ENCODE results near the gene RXRA.

Gene RXRA

DNA sequence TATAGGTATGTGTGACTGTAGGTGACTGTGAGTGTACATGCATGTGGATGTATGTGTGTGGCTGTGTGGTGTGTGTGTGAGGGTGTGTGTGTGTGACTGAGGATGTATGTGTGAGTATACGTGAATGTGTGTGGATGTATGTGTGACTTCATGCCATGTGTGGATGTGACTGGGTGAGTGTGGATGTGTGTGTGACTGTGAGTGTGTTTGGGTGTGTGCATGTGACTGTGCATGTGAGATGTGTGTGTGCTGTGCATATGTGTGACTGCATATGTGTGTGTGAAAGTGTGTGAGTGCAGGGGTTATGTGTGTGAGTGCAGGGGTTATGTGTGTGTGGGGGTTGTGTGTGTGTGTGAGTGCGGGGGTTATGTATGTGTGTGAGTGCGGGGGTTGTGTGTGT lies 42.3 kb downstream of the RXRA start:
- DNase-seq (ENCODE audit: low read depth): no peak

DNA sequence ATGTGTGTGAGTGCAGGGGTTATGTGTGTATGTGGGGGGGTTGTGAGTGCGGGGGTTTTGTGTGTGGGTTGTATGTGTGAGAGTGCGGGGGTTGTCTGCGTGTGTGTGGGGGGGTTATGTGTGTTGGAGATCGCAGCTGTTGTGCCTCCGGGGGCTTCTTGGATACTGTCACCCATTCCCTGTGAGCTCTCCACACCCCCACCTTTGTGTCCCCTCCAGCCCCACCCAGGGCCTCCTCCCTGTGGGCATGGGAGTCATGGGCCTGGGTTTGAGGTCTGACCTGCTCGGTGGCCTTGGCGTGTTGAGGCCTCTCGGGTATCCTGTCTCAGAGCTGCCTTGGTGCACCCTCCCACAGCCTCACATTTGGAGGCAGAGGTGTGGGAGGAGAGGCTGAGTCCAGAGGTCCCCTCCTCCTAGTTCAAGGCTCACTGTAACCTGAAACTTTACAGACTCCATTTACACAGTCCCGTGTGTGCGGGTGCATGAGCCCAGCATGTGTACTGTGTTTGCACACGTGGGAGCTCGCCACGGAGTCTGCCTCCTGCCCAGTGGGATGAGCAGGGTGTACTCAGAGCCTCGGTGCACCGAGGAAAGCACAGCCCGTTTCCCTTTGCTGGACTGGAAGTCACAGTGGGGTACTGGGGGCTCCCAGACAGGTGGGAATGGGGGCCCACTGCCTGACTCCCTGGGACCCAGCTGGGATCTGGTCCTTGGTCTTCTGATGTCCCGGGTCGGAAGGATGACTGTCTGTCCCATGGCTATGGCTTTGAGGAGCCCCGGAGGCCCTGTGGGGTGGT lies 43.4 kb downstream of the RXRA start:
- DNase-seq (ENCODE audit: low read depth): no peak

DNA sequence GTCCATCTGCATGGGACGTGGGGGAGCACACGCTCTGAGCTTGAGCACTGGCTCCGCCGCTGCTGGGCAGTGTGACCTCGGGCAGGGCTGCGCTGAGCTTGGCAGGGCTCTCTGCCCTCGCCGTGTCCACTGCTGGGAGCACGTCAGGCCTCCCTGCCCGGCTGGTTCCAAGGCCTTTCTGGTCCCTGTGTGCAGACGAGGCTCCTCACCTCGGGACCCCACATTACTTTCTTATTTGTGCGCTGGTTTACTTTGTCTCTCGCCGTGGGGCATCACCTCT lies 43.9 kb downstream of the RXRA start:
- no peak for DNase-seq (ENCODE audit: low read depth)

DNA sequence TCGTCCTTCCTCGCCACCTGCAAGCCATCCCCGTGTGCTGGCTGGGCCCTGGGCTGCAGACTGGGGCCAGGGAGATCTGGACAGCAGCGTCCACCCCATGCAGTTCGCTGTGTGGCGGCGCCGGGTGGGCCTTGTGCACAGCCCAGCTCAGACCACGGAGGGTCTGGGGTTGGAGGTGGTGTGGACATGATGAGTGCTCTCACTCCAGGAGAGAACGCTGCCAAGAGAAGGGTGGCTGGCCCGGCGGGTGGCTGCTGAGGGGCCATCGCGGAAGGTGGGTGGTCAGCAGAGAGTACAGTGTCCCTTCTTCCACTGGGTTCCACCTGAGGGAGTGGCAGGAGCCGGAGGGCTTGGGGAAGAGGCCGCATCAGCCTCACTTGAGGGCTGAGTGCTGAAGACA lies 44.4 kb downstream of the RXRA start:
- no peak for DNase-seq (ENCODE audit: low read depth)

DNA sequence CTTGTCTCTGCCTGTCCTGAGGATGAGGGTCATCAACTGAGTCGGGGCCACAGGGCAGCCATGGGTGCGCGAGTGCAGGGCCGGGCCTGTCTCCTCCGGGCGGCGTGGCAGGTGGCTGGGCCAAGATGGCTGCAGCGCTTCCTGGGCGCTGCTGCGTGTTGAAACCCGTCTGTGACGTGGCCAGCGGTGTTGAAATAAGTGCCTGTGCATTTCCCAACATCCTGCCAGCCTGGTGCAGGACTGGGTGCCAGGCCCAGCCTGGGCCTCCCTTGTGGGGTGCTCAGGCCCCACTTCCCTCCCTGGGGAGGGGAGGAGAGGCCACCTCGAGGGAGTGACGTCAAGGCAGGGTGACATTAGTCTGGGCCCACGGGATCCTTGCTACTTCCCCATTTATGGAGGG lies 45.5 kb downstream of the RXRA start:
- DNase-seq (ENCODE audit: low read depth): no peak

DNA sequence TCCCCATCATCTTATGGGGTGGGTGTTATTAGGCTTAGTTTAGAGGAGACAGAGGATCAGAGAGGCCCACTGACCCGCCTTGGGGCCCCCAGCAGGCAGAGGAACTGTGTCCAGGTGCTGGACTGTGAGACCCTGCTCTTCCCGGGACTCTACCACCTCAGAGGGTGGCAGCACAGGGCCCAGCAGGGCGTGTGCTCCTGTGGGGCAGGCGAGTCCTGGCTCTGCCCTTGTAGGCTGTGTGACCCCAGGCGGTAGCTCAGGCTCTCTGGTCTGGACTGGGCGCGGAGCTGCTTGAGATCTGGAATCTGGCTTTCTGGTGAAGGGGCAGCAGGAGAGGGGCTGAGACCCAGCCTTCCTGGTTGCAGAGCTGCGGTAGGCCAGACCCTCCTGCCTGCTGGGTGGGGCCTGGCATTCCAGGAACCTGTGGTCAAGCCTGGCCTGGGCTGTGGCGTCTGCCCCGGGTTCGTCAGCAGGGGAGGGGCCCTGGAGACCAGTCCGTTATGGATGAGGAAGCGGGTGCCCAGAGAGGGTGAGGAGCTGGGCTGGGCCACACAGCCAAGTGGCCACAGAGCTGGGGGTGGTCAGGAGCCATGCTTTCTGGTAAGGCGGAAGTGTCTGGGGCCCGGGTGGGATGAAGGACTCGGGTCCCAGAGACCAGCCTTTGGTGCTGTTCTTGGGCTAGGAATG lies 46.5 kb downstream of the RXRA start:
- DNase-seq (ENCODE audit: low read depth): no peak

DNA sequence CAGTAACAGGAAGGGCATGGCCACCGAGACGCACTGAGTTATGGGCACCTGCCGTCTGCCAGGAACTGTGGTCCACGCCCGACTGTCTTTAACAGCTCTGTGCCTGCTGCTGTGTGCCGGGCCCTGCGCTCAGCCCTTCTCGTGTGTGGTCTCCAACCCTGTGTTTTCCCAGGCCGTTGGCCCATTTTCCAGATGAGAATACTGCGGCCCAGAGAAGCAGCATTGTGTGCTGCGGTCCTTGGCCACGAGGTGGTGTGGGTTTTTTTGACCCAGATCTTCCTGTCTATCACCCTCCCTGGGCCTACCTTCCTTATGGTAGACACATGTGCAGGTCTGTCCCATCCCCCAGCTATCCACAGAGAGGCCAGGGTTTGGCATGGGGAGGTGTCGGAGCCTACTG lies 47.0 kb downstream of the RXRA start:
- DNase-seq (ENCODE audit: low read depth): no peak

DNA sequence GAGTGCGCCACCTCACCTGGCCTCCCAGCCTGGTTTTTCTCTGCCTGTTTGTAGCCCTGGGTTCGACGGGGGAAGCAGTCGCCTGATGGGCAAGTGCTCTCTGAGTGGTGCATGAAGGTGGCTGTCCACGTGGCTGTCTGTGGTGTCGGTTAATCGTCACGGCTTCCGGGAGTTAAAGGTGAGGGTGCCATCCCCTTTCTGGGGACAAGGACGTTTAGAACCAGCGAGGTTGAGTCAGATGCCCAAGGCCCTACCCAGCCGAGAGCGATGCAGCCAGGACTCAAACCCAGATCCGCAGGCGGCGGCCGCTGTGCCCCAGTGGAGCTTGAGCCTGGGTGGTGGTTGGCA lies 47.7 kb downstream of the RXRA start:
- no peak for DNase-seq (ENCODE audit: low read depth)

DNA sequence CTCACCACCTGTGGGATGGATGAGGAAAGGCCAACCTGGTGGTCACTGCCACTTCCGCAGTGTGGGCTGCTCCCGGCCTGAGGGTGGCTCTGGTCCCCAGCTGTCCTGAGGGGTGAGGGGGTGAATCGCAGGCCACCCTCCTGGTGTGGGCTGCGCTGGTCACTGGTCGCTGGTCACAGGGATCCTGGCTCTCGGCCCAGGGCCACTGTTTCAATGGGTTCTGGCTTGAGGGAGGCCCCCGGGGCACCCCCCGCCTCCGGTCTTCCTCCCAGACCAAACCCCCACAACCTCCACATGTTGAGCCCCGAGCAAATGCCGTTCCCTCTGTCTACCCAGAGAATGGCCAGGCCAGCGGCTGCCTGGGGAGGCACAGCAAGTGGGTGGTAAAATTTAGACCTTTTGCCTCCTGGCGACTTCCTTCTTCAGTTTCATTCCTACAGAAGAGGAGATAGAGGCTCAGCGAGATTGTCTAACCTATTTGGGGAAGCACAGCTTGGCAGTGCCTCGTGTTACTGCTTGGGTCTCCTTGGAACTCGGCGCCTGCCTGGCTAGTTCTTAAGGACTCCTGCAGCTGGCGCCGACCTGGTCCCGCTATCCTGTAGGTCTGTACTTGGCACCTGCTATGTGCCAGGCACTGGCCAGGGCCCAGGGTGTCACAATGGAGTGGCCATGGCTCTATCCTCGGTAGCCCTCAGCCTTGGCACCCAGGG lies 48.2 kb downstream of the RXRA start:
- no peak for DNase-seq (ENCODE audit: low read depth)

DNA sequence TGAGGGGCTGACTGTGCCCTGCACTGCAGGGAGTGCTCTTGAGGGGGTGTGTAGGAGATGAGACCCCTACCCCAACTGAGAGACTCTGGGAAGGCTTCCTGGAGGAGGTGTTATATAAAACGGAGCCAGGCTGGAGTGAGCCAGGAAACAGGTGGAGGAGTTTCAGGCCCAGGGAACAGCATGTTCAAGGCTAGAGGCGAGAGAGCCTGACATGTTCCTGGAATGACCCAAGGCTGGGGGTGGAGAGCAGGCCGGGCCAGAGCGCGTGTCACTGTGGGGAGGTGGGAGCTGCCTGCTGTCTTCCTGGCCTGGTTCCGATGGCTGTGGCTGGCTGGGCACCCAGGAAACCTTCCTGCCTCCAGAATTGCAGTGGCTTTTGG lies 48.7 kb downstream of the RXRA start:
- no peak for DNase-seq (ENCODE audit: low read depth)

DNA sequence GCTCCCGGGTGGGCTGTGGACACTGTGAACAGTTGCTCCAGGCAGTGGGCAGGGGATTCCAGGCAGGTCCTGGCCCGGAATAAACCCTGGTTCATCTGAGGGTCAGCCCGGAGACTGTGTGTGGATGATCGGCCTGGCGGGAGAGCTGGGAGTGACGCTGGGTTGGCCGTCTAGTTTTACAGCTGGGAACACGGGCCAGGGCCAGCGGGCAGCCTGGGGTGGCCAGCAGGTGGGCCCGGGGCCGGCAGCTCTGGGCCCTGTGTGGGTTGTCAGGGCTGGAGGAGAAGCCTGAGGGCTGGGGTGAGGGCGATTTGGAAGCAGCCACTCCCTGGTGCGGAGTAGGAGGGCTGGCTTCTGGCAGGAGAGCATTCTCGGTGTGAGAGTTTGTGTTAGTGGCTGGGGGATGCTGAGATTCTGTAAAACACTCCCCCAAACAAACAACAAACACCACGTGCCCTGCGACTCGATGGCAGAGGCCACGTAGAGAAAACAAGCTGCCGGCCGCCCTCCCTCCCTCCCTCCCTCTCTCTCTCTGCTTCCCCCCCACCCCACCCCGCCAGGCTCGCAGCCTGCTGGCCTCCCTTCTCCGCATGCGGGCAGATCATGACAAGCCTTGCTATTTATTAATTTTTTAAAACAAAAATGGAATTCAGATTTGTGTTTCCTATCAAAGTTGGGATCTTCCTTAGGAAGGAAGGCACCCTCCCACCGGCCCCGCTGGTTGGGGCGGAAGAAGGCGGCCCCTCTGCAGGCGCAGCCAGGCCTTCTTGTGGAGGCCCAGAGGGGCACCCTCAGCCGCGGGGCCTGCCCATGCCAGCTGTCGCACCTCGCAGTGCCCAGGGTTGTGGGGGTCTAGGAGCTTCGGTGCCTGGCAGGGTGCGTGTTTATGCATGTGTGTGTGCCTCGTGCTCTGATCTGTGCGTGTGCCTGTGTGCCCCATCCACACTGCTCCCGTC lies 49.5 kb downstream of the RXRA start:
- no peak for DNase-seq (ENCODE audit: low read depth)

DNA sequence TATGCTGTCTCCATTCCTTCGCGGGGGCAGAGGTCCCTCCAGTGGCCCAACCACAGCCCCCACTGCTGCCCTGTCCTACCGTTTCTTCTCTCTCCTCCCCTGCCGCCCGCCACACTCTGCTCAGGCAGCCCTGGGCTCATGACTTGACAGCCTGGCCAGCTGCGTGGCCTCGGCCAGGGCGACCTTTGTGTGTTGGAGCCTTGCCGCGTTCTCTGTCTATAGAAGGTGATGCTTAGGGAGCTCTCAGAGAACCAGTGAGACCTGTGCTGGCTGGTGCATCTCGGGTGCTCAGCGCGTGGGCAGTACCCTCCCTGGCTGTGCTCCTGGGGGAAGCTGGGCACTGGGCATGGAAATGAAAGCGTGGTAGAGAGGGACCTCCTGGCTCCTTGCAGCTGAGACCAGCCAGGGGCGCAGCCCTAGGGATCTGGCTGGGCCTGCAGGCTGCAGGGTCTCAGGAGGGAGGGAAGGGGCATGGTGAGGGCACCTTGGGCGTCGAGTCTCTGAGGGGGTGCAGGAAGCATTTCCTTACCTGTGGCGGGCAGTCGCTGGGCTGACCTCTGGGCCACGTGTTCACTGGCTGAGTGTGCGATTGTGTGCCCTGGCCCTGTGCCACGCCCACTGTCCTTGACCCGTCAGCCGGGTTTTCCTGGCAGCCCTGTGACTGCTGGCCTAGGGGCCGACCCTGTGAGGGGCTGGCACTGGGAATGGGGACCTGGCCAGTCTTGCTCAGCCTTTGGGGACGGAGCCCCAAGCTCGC lies 50.3 kb downstream of the RXRA start:
- DNase-seq (ENCODE audit: low read depth): no peak

DNA sequence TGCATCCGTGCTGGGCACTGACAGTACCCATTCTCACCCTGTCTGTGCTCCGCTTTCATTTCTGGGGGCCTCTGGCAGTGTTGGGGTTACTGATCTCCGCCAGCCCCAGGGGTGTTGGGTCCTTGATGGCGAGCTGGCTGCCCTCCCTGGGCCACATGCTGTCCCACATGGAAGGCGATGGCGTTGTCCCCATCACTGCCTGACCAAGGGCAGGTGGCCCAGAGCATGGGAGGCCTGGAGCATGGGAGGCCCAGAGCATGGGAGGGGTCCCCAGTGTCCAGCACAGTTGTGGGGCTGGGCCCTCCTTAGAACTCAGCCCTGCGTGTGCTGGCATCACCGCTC lies 50.9 kb downstream of the RXRA start:
- DNase-seq (ENCODE audit: low read depth): no peak

DNA sequence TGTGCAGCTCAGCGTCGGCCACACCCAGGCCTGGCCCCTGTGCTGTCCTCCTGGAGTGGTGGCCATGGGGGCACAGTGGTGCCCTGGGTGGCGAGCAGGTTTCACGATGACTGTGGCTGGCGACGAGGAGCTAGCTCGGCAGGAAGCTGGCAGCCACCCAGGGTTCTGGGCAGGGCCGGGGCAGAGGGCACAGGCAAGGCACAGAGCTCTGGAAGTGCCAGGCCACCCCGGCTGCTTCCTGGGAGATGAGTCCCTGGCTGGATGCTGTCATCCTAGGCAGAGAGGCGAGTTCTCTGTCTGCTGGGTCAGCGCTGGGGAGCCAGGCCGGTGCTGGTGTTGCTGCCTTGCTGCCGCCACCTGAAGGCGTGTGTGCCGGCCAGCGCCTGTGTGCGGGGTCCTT lies 51.7 kb downstream of the RXRA start:
- no peak for DNase-seq (ENCODE audit: low read depth)

DNA sequence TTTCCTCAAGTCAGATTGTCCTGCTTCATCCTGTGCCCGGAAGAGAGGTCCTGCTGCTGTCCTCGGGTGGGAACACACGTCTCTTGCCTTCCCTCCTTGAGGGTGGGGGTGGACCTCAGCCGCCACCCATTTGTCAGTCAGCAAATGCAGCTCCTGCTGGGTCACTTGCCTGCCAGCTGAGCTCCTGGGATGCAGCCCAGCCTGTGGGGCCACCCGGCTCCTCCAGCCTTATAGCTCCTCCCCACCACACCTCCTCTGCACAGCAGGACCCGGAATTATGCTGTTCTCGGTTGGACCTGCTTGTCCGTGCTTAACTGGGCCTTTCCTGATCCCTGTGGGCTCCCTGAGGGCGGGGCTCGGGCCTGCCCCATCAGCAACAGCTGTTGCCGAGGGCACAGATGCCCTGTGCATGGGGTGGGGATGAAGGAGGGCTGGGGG lies 52.7 kb downstream of the RXRA start:
- no peak for DNase-seq (ENCODE audit: low read depth)

DNA sequence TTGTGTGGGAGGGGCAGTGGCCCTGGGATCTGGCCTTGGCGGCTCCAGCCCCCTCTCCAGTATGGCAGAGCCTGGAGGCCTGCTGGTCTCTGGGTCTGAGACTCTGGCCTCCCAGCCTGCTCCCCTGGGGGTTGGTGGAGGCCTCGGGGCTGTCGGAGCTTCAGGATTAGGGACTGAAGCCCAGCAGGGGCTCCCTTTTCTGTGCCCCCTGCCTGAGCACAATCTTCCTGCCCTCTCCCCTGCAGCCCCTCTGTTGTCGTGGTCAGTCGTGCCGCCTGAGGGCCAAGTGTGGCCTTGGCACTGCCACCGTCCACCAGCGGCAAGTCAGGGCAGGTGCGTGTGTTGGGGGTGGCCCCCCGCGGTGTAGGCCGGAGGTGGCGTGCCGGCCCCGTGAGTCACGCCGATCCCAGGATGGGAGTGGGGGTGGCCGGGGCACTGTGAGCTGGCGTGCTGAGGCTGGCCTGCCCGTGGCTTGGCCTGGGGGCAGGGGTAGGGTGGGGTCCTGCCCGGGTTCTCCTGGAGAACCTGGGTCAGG lies 53.6 kb downstream of the RXRA start:
- DNase-seq (ENCODE audit: low read depth): no peak

DNA sequence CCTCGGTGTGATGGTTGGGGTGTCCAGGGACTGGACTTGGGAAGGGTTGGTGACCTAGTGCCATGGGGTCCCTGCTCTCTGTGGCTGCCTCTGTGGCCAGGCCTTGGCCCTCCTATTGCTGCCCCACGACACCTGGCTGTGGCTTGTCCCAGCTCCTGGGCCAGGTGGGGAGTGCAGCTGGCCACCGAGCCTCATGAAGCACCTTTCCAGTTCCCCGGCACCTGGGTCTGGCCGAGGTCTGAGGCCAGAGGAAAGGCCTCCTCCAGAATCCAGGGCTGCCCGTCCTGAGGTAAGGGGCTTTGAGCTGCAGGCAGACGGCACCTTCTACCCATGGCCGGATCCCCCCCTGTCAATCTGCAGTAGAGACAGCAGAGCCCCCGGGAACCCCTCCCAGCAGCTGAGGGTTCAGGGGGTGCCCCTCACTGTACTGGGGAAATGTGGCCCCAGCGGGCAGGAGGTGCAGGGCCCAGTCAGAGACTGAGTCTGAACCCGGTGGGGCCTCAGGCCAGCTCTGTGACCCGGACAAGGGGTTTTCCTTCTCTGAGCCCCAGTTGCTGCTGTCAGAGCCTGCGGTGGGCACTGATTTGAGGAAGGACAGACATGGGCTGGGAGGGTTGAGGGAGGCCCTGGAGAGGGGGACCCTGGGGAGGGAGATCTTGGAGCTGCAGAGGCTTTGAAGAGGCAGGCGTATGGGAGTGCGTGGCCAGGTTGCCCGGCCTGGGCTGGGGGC lies 54.5 kb downstream of the RXRA start:
- DNase-seq (ENCODE audit: low read depth): no peak

DNA sequence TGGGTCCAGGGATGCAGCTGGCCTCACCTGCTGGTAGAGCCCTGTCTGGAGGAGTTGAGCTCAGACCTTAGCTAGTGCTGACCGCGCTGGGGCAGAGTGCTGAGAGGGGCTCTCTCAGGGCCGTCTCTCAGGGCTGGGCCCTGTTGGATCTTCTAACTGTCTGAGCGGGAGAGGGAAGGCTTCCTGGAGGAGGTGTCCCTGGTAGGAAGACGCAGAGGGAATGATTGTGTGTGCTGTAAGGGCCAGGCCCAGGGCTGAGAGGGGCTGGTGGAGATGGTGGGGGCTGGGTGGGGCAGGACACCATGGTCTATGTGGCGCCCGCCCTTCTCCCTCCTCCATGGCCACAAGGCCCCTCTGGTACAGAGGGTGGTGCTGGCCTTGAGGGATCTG lies 55.0 kb downstream of the RXRA start:
- DNase-seq (ENCODE audit: low read depth): no peak

DNA sequence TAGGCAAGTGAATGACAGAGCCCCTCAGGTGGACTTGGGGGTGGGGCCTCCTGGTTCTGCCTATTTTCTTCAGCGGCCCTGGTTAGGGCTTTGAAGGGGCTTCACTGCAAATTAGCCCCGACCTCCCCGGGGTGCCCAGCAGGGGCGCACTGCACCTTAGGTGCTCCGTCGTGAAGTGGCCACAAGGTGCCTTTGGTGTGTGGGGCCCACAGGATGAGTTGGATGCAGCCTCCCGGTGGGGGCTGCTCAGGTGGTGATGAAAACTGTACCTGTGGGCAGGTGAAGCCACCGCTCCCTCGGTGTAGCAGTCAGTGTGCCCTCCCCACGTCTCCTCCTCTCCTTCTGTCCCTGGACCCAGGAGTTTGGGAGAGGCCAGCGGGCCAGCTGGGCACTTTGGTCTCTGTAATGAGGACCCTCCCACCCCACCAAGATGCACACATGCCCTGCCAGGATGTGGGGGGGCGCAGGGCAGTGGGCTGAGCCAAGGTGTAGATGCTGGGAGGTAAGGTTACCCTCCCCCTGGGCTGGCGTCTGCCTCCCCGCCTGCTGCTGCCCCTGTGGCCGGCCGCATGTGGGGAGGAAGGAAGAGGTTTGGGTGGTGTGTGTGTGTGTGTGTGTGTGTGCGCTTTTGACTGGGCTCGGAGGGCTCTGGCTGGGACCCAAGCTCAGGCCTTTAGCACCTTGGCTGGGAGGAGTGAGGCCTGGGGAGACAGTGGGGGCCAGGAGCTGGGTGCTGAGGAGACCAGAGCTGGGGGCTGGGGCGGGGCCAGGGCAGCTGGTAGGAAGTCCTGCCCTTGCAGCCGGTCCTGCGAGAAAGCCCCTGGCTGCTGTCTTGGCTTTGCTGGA lies 55.6 kb downstream of the RXRA start:
- DNase-seq (ENCODE audit: low read depth): peak; percentile 37

DNA sequence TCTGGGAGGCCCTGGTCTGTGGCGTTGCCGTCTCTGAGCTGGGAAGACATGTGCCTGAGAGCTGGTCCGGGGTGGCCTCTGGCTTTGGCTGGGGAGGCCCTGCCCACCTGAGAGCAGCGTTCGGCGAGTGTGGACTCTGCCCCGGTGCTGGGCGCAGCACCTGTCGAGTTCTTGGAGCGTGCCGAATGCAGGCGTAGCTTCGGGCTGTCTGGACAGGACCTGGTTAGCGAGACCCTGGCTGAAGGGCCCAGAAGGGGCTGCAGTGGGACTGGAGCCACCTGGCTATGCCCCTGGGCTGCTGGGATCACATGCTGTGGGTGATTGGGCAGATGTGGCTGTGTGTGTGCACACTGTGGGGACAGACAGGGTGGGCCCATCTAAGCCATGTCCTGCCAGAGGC lies 56.5 kb downstream of the RXRA start:
- no peak for DNase-seq (ENCODE audit: low read depth)
